Measurements from ENCODE around the gene WDR37. TPM values are rescaled to one million over a fixed set of nuclear protein-coding genes. Genes with fewer than 3 reads are reported as not detected.

WDR37 gene
- total and polyA plus RNA-seq, 10 of the 15 experiments (the other 5 are each of a cell fraction or from before 2014, with no cell fraction given): 1.9 to 11.1 (median 7.1) TPM

DNA sequence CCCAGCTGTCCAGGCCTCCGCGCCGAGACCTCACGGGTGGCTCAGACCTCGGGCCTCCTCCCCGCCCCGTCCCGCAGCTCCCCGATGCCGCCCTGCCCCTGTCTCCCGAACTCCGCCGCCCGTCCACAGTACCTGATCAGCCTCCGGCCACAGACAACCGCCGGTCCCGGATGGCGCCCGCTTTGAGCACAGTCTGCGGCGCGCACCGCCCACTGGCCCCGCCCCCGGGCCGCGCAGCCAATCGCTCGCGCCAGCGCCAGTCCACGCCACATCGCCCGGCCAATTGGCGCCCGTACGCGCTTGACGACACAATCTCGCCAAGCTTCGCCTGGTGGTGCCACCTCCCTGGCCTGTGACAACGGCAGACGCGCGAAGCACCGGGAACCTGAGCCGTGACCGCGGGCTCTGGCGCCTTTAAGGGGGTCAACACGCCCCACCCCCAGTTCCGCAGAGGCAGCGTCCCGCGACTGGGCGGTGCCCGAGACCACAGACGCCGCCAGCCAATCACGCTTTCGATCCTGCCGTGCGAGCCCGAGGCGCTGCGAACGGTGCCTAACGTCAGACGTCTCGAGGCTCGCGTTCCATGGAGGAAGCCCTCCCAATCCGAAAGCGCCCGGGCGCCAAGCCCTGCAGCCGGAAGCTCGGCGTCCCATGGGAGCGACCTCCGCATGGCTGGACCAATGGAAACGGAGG, 7.3 kb upstream of the WDR37 start, which contains the start of gene IDI1 (continued):
- TF ChIP-seq, protein P1, sequence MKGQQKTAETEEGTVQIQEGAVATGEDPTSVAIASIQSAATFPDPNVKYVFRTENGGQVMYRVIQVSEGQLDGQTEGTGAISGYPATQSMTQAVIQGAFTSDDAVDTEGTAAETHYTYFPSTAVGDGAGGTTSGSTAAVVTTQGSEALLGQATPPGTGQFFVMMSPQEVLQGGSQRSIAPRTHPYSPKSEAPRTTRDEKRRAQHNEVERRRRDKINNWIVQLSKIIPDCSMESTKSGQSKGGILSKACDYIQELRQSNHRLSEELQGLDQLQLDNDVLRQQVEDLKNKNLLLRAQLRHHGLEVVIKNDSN (IDR thresholded peaks at IDR 0.05; ENCODE audit: borderline replicate concordance, extremely low read length, insufficient read depth, low read depth, low read length): no peak
- TF ChIP-seq NR2C1 (IDR thresholded peaks at IDR 0.05) (peak; percentile 72), MYB (IDR thresholded peaks at IDR 0.05; ENCODE audit: borderline replicate concordance, low read depth, low read length) (0 out of 2 replicates have a peak, but pooled peaks have one; percentile 20), RAD21 (IDR thresholded peaks at IDR 0.05; ENCODE audit: insufficient read depth, low read depth, low read length) (no peak), SUPT20H (IDR thresholded peaks at IDR 0.05; ENCODE audit: borderline replicate concordance, control insufficient read depth, low read depth, low read length) (no peak), TCF3 (IDR thresholded peaks at IDR 0.05; ENCODE audit: borderline replicate concordance, insufficient read depth, low read depth, low read length) (peak; percentile 65), ZSCAN29 (IDR thresholded peaks at IDR 0.05) (no peak), EP300 (IDR thresholded peaks at IDR 0.05; ENCODE audit: borderline replicate concordance in 1 of 2, control insufficient read depth in 1 of 2, low read depth in 2 of 2, low read length in 2 of 2) (peak; percentile 62 to 65; a peak in 3 of 4 replicates), MXI1 (IDR thresholded peaks at IDR 0.05; ENCODE audit: low read depth, low read length) (peak; percentile 74), BACH1 (IDR thresholded peaks at IDR 0.05; ENCODE audit: borderline replicate concordance) (peak; percentile 91; the same call in 1 of the 2 replicates), TBL1XR1 (IDR thresholded peaks at IDR 0.05; ENCODE audit: low read depth, low read length) (peak; percentile 56), HDAC2 (IDR thresholded peaks at IDR 0.05) (no peak), POLR2A (IDR thresholded peaks at IDR 0.05; ENCODE audit: low read depth, low read length) (peak; percentile 99), RB1 (IDR thresholded peaks at IDR 0.05; ENCODE audit: borderline replicate concordance) (peak; percentile 90), CBX5 (IDR thresholded peaks at IDR 0.05; ENCODE audit: low read depth) (no peak)
- TF ChIP-seq, protein P2, sequence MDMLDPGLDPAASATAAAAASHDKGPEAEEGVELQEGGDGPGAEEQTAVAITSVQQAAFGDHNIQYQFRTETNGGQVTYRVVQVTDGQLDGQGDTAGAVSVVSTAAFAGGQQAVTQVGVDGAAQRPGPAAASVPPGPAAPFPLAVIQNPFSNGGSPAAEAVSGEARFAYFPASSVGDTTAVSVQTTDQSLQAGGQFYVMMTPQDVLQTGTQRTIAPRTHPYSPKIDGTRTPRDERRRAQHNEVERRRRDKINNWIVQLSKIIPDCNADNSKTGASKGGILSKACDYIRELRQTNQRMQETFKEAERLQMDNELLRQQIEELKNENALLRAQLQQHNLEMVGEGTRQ (IDR thresholded peaks at IDR 0.05; ENCODE audit: borderline replicate concordance, low read depth, low read length): no peak
- TF ChIP-seq, protein P3, sequence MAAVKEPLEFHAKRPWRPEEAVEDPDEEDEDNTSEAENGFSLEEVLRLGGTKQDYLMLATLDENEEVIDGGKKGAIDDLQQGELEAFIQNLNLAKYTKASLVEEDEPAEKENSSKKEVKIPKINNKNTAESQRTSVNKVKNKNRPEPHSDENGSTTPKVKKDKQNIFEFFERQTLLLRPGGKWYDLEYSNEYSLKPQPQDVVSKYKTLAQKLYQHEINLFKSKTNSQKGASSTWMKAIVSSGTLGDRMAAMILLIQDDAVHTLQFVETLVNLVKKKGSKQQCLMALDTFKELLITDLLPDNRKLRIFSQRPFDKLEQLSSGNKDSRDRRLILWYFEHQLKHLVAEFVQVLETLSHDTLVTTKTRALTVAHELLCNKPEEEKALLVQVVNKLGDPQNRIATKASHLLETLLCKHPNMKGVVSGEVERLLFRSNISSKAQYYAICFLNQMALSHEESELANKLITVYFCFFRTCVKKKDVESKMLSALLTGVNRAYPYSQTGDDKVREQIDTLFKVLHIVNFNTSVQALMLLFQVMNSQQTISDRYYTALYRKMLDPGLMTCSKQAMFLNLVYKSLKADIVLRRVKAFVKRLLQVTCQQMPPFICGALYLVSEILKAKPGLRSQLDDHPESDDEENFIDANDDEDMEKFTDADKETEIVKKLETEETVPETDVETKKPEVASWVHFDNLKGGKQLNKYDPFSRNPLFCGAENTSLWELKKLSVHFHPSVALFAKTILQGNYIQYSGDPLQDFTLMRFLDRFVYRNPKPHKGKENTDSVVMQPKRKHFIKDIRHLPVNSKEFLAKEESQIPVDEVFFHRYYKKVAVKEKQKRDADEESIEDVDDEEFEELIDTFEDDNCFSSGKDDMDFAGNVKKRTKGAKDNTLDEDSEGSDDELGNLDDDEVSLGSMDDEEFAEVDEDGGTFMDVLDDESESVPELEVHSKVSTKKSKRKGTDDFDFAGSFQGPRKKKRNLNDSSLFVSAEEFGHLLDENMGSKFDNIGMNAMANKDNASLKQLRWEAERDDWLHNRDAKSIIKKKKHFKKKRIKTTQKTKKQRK (IDR thresholded peaks at IDR 0.05; ENCODE audit: low read depth, low read length): no peak
- TF ChIP-seq, protein P4, sequence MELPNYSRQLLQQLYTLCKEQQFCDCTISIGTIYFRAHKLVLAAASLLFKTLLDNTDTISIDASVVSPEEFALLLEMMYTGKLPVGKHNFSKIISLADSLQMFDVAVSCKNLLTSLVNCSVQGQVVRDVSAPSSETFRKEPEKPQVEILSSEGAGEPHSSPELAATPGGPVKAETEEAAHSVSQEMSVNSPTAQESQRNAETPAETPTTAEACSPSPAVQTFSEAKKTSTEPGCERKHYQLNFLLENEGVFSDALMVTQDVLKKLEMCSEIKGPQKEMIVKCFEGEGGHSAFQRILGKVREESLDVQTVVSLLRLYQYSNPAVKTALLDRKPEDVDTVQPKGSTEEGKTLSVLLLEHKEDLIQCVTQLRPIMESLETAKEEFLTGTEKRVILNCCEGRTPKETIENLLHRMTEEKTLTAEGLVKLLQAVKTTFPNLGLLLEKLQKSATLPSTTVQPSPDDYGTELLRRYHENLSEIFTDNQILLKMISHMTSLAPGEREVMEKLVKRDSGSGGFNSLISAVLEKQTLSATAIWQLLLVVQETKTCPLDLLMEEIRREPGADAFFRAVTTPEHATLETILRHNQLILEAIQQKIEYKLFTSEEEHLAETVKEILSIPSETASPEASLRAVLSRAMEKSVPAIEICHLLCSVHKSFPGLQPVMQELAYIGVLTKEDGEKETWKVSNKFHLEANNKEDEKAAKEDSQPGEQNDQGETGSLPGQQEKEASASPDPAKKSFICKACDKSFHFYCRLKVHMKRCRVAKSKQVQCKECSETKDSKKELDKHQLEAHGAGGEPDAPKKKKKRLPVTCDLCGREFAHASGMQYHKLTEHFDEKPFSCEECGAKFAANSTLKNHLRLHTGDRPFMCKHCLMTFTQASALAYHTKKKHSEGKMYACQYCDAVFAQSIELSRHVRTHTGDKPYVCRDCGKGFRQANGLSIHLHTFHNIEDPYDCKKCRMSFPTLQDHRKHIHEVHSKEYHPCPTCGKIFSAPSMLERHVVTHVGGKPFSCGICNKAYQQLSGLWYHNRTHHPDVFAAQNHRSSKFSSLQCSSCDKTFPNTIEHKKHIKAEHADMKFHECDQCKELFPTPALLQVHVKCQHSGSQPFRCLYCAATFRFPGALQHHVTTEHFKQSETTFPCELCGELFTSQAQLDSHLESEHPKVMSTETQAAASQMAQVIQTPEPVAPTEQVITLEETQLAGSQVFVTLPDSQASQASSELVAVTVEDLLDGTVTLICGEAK (IDR thresholded peaks at IDR 0.05; ENCODE audit: borderline replicate concordance): peak; percentile 87
- TF ChIP-seq, protein P5, sequence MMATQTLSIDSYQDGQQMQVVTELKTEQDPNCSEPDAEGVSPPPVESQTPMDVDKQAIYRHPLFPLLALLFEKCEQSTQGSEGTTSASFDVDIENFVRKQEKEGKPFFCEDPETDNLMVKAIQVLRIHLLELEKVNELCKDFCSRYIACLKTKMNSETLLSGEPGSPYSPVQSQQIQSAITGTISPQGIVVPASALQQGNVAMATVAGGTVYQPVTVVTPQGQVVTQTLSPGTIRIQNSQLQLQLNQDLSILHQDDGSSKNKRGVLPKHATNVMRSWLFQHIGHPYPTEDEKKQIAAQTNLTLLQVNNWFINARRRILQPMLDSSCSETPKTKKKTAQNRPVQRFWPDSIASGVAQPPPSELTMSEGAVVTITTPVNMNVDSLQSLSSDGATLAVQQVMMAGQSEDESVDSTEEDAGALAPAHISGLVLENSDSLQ (IDR thresholded peaks at IDR 0.05): peak; percentile 78

Measured in GM12878 (cell line).